Loucy (cell line): ENCODE results near the gene SPRED2.

Source experiments
- H2AFZ ChIP-seq: fragments of 200-600 bp; sonication (generic); 2 replicates; pipeline ENCODE4 v1.6.0; 2016; ENCODE audit warnings: antibody characterized with exemption, mild to moderate bottlenecking, low read length, moderate library complexity
- H3F3A ChIP-seq: fragments of 200-600 bp; 2 replicates; pipeline ENCODE4 v1.6.0; 2016; ENCODE audit warnings: antibody characterized with exemption, low read depth, mild to moderate bottlenecking
- H3K27me3 ChIP-seq: fragments of 200-600 bp; sonication (generic); 2 replicates; pipeline ENCODE4 v1.6.1; 2014; ENCODE audit warnings: low read length, mild to moderate bottlenecking; ENCODE audit not compliant: insufficient read depth, poor library complexity, severe bottlenecking
- H3K36me3 ChIP-seq: fragments of 200-600 bp; sonication (generic); 2 replicates; pipeline ENCODE4 v1.6.1; 2016; ENCODE audit warnings: low read length; ENCODE audit not compliant: insufficient read depth
- H3K4me1 ChIP-seq: fragments of 200-600 bp; sonication (generic); 2 replicates; pipeline ENCODE4 v1.5.1; 2014; ENCODE audit warnings: low read length, mild to moderate bottlenecking; ENCODE audit not compliant: insufficient read depth, poor library complexity, severe bottlenecking
- H3K4me2 ChIP-seq: fragments of 200-600 bp; sonication (generic); 2 replicates; pipeline ENCODE4 v1.6.0; 2014; ENCODE audit warnings: antibody characterized with exemption, low read length, low read depth, mild to moderate bottlenecking; ENCODE audit not compliant: poor library complexity, severe bottlenecking
- H3K4me3 ChIP-seq: fragments of 200-600 bp; sonication (generic); 2 replicates; pipeline ENCODE4 v1.5.1; 2014; ENCODE audit warnings: low read length, mild to moderate bottlenecking, mixed read lengths; ENCODE audit not compliant: poor library complexity, severe bottlenecking
- H3K79me2 ChIP-seq: fragments of 200-600 bp; sonication (generic); 2 replicates; pipeline ENCODE4 v1.6.1; 2014; ENCODE audit warnings: low read length; ENCODE audit not compliant: insufficient read depth
- H3K9ac ChIP-seq: fragments of 200-600 bp; sonication (generic); 2 replicates; pipeline ENCODE4 v1.6.0; 2014; ENCODE audit warnings: mild to moderate bottlenecking, low read depth, low read length, moderate library complexity; ENCODE audit not compliant: poor library complexity, severe bottlenecking
- H3K9me2 ChIP-seq: fragments of 200-600 bp; sonication (generic); replicated peaks from 2 replicates; pipeline ENCODE4 v1.6.1; 2016; ENCODE audit warnings: low read depth, low read length, mixed read lengths
- H3K9me3 ChIP-seq: fragments of 200-600 bp; sonication (generic); 2 replicates; pipeline ENCODE4 v1.6.1; 2014; ENCODE audit warnings: mild to moderate bottlenecking, antibody characterized with exemption, low read length, low read depth; ENCODE audit not compliant: insufficient read depth
- H4K20me1 ChIP-seq: fragments of 200-600 bp; sonication (generic); 2 replicates; pipeline ENCODE4 v1.6.0; 2014; ENCODE audit warnings: antibody characterized with exemption, low read length, mild to moderate bottlenecking; ENCODE audit not compliant: insufficient read depth, poor library complexity, severe bottlenecking
- EZH2phosphoT487 ChIP-seq: fragments of 200-600 bp; IDR thresholded peaks from 2 replicates; pipeline ENCODE4 v1.6.1; 2018; ENCODE audit warnings: antibody characterized with exemption, mild to moderate bottlenecking, moderate library complexity, borderline replicate concordance
- TF ChIP-seq, protein P1 (sequence below): fragments of 200-600 bp; sonication (generic); conservative IDR thresholded peaks from 2 replicates; pipeline ENCODE4 v1.5.1; 2014; ENCODE audit warnings: mild to moderate bottlenecking, antibody characterized with exemption, low read length

The SPRED2 gene

GRCh38 chr2:65386344-65386743, 46.1 kb downstream of the SPRED2 start:
- Histone ChIP-seq H3K9me2 (no peaks in the 10 kb centered on the region), H3K4me1 (peaks cover 12% of the 10 kb centered on the region), H2AFZ (no peak overlapping the region), H3K4me2 (no peak overlapping the region), H3K27me3 (no peaks in the 10 kb centered on the region), H4K20me1 (no peaks in the 10 kb centered on the region), H3K4me3 (no peak overlapping the region), H3K36me3 (no peaks in the 10 kb centered on the region), H3K79me2 (peaks cover 45% of the 10 kb centered on the region), H3K9me3 (no peaks in the 10 kb centered on the region), H3K9ac (no peak overlapping the region), H3F3A (no peaks in the 10 kb centered on the region)
- TF ChIP-seq, protein P1, sequence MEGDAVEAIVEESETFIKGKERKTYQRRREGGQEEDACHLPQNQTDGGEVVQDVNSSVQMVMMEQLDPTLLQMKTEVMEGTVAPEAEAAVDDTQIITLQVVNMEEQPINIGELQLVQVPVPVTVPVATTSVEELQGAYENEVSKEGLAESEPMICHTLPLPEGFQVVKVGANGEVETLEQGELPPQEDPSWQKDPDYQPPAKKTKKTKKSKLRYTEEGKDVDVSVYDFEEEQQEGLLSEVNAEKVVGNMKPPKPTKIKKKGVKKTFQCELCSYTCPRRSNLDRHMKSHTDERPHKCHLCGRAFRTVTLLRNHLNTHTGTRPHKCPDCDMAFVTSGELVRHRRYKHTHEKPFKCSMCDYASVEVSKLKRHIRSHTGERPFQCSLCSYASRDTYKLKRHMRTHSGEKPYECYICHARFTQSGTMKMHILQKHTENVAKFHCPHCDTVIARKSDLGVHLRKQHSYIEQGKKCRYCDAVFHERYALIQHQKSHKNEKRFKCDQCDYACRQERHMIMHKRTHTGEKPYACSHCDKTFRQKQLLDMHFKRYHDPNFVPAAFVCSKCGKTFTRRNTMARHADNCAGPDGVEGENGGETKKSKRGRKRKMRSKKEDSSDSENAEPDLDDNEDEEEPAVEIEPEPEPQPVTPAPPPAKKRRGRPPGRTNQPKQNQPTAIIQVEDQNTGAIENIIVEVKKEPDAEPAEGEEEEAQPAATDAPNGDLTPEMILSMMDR: no peak
- TF ChIP-seq EZH2phosphoT487: no peak

DNA sequence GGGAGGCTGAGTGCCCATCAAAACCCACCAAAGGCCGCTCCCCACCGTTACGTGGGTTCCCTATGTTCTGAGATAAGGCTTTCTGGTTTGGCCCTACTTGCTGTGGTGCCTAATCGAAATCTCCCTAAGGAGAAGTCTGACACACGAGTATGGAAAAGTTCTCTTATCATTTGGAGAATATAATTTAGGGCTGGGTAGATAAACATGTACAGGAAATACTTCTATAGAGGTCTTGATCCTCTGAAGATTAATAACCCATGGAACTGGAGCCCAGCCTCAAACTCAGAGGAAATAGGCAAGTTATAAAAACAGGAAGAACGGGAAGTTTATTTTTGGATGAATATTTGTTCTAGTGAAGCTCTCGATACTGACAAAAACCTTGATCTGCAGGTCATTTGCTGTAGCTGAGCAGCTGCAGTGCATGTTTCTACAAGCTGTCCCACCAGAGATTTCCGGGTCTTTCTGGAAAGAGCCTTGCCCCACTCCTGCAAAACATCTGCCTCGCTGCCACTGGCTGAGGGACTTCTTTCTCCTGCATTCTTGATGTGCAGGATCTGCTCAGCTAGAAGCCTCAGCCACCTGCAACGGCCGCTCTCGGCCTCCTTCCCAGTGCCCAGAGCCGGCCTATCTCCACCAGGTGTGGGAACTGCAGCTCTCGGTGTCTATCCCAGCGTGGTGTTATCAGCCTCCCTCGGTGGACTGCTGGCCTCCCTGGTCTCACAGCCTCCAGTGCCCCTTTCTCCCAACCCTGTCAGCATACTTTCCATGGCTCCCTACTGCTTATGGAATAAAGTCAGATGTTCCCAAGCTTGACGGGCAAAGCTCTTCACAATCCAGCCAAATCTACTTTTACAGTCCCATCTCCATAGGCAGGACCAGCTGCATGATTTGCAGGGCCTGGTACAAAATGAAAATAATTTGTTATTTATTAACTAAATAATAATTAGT, 48.6 kb downstream of the SPRED2 start:
- Histone ChIP-seq H3K27me3 (no peaks in the 10 kb centered on the region), H3K4me3 (no peak overlapping the region), H3K9ac (no peak overlapping the region), H3K79me2 (peaks cover 34% of the 10 kb centered on the region), H2AFZ (no peak overlapping the region), H3K4me1 (peaks cover 8% of the 10 kb centered on the region), H3F3A (no peaks in the 10 kb centered on the region), H3K36me3 (no peaks in the 10 kb centered on the region), H3K9me2 (no peaks in the 10 kb centered on the region), H3K9me3 (no peaks in the 10 kb centered on the region), H3K4me2 (no peak overlapping the region), H4K20me1 (no peaks in the 10 kb centered on the region)
- no peak for TF ChIP-seq EZH2phosphoT487
- TF ChIP-seq, protein P1: no peak

- Histone ChIP-seq H3K4me1 (peaks cover 9% of the 10 kb centered on the region), H3K9ac (no peak overlapping the region), H3K79me2 (peaks cover 29% of the 10 kb centered on the region), H3K4me3 (no peak overlapping the region), H3F3A (no peaks in the 10 kb centered on the region), H3K36me3 (no peaks in the 10 kb centered on the region), H3K9me2 (no peaks in the 10 kb centered on the region), H3K4me2 (peak overlapping the region; percentile 21), H4K20me1 (no peaks in the 10 kb centered on the region), H2AFZ (no peak overlapping the region), H3K27me3 (no peaks in the 10 kb centered on the region), H3K9me3 (no peaks in the 10 kb centered on the region)
- TF ChIP-seq, protein P1: no peak
- no peak for TF ChIP-seq EZH2phosphoT487
Observed at GRCh38 chr2:65382776-65383357, 49.5 kb downstream of the SPRED2 start.
